ENCODE data around the gene IRF4. TPM values are rescaled to one million over a fixed set of nuclear protein-coding genes. Genes with fewer than 3 reads are reported as not detected.

The IRF4 gene
- total RNA-seq, 1 donor from 2014 or later: not detected

- H3K27me3 Mint-ChIP-seq (ENCODE audit: low read depth): peaks cover 98% of the 10 kb centered on the region
- H3K36me3 Mint-ChIP-seq: no peaks in the 10 kb centered on the region
- no peak for TF ChIP-seq CTCF (IDR thresholded peaks at IDR 0.05; ENCODE audit: unreplicated experiment)
- no peak overlapping the region for H3K4me3 Mint-ChIP-seq
- H3K4me1 Mint-ChIP-seq: no peaks in the 10 kb centered on the region
- DNase-seq (ENCODE audit: low spot score in 2 of 2, unreplicated experiment in 2 of 2): no peak
- H3K27ac Mint-ChIP-seq: no peak overlapping the region
- H3K9me3 Mint-ChIP-seq: peaks cover 3% of the 10 kb centered on the region
These were observed 5.9 kb upstream of the IRF4 start for GRCh38 chr6:385614-386013.

GRCh38 chr6:386688-387266 is 4.8 kb upstream of the IRF4 start:
- H3K27ac Mint-ChIP-seq: no peak overlapping the region
- peaks cover 98% of the 10 kb centered on the region for H3K27me3 Mint-ChIP-seq (ENCODE audit: low read depth)
- H3K36me3 Mint-ChIP-seq: no peaks in the 10 kb centered on the region
- peaks cover 6% of the 10 kb centered on the region for H3K4me1 Mint-ChIP-seq
- H3K9me3 Mint-ChIP-seq: no peaks in the 10 kb centered on the region
- DNase-seq (ENCODE audit: low spot score in 2 of 2, unreplicated experiment in 2 of 2): no peak
- H3K4me3 Mint-ChIP-seq: no peak overlapping the region
- no peak for TF ChIP-seq CTCF (IDR thresholded peaks at IDR 0.05; ENCODE audit: unreplicated experiment)

- Mint-ChIP-seq H3K27ac (no peak overlapping the region), H3K36me3 (no peaks in the 10 kb centered on the region), H3K4me1 (peaks cover 6% of the 10 kb centered on the region), H3K27me3 (ENCODE audit: low read depth) (peaks cover 98% of the 10 kb centered on the region), H3K9me3 (no peaks in the 10 kb centered on the region), H3K4me3 (no peak overlapping the region)
- no peak for DNase-seq (ENCODE audit: low spot score in 2 of 2, unreplicated experiment in 2 of 2)
- no peak for TF ChIP-seq CTCF (IDR thresholded peaks at IDR 0.05; ENCODE audit: unreplicated experiment)
These were observed 4.2 kb upstream of the IRF4 start for GRCh38 chr6:387293-387741.

- Mint-ChIP-seq H3K9me3 (no peaks in the 10 kb centered on the region), H3K36me3 (no peaks in the 10 kb centered on the region), H3K4me3 (no peak overlapping the region), H3K4me1 (peaks cover 9% of the 10 kb centered on the region), H3K27ac (no peak overlapping the region), H3K27me3 (ENCODE audit: low read depth) (peaks cover 97% of the 10 kb centered on the region)
- TF ChIP-seq CTCF (IDR thresholded peaks at IDR 0.05; ENCODE audit: unreplicated experiment): no peak
- no peak for DNase-seq (ENCODE audit: low spot score in 2 of 2, unreplicated experiment in 2 of 2)
These were observed 3.2 kb upstream of the IRF4 start for GRCh38 chr6:388202-388903.

GRCh38 chr6:389143-389542 is 2.4 kb upstream of the IRF4 start:
- Mint-ChIP-seq H3K4me3 (no peak overlapping the region), H3K27me3 (ENCODE audit: low read depth) (peaks cover 96% of the 10 kb centered on the region), H3K36me3 (no peaks in the 10 kb centered on the region), H3K9me3 (no peaks in the 10 kb centered on the region), H3K27ac (no peak overlapping the region), H3K4me1 (peaks cover 14% of the 10 kb centered on the region)
- no peak for TF ChIP-seq CTCF (IDR thresholded peaks at IDR 0.05; ENCODE audit: unreplicated experiment)
- DNase-seq (ENCODE audit: low spot score in 2 of 2, unreplicated experiment in 2 of 2): no peak

Measured in mesothelial cell of epicardium (in vitro differentiated cells).